HepG2 (cell line): ENCODE data around the gene CASP5. TPM values are rescaled to one million over a fixed set of nuclear protein-coding genes. Genes with fewer than 3 reads are reported as not detected.

Experiments used
- CBFB ChIP-seq: sonication (generic); formaldehyde crosslinking; IDR thresholded peaks from 2 replicates; pipeline ENCODE4 v1.4.0; 2020; ENCODE audit warnings: missing genetic modification reagents
- CBX5 ChIP-seq: sonication (generic); formaldehyde crosslinking; IDR thresholded peaks from 2 replicates; pipeline ENCODE4 v1.4.0; 2020; ENCODE audit warnings: missing genetic modification reagents, borderline replicate concordance
- ELF1 ChIP-seq: sonication (generic); formaldehyde crosslinking; IDR thresholded peaks from 2 replicates; pipeline ENCODE4 v1.4.0; 2020; ENCODE audit warnings: missing genetic modification reagents
- ELF4 ChIP-seq: sonication (generic); formaldehyde crosslinking; IDR thresholded peaks from 2 replicates; pipeline ENCODE4 v1.5.0; 2020; ENCODE audit warnings: missing genetic modification reagents, mild to moderate bottlenecking, moderate library complexity, borderline replicate concordance
- ESRRA ChIP-seq: sonication (generic); formaldehyde crosslinking; IDR thresholded peaks from 2 replicates; pipeline ENCODE4 v1.5.1; 2020; ENCODE audit warnings: mild to moderate bottlenecking, low read depth, missing genetic modification reagents
- FOXP1 ChIP-seq, 2 experiments: fragments of 450-650 bp in 1 of 2; IDR thresholded peaks; 2 replicates each; pipeline ENCODE4 v1.6.1; 2017 to 2018; ENCODE audit warnings: antibody characterized with exemption in 1 of 2
- JARID2 ChIP-seq: sonication (generic); formaldehyde crosslinking; IDR thresholded peaks from 2 replicates; pipeline ENCODE4 v1.8.1; 2023; ENCODE audit warnings: missing genetic modification reagents, inconsistent platforms; ENCODE audit not compliant: insufficient replicate concordance
- JUNB ChIP-seq: sonication (generic); formaldehyde crosslinking; IDR thresholded peaks from 2 replicates; pipeline ENCODE4 v1.8.0; 2022; ENCODE audit warnings: missing genetic modification reagents, mild to moderate bottlenecking, borderline replicate concordance
- KLF12 ChIP-seq: sonication (generic); formaldehyde crosslinking; IDR thresholded peaks from 2 replicates; pipeline ENCODE4 v1.4.0; 2020; ENCODE audit warnings: missing genetic modification reagents, borderline replicate concordance
- NBN ChIP-seq: fragments of 450-650 bp; conservative IDR thresholded peaks from 2 replicates; pipeline ENCODE4 v1.6.1; 2017
- PAX8 ChIP-seq: sonication (generic); formaldehyde crosslinking; IDR thresholded peaks from 2 replicates; pipeline ENCODE4 v1.8.0; 2022; ENCODE audit warnings: mild to moderate bottlenecking, missing genetic modification reagents, borderline replicate concordance
- POLR2G ChIP-seq: fragments of 200-400 bp; formaldehyde crosslinking; IDR thresholded peaks from 2 replicates; pipeline ENCODE4 v1.6.1; 2018; ENCODE audit warnings: mild to moderate bottlenecking, low read depth, low read length, moderate library complexity
- RAD51 ChIP-seq: fragments of 450-650 bp; IDR thresholded peaks from 2 replicates; pipeline ENCODE4 v1.6.1; 2016; ENCODE audit warnings: borderline replicate concordance
- RBM22 ChIP-seq: fragments of 200-400 bp; formaldehyde crosslinking; optimal IDR thresholded peaks from 2 replicates; pipeline ENCODE3; 2017; ENCODE audit warnings: mild to moderate bottlenecking, low read length, moderate library complexity
- RBM39 ChIP-seq: fragments of 200-400 bp; formaldehyde crosslinking; IDR thresholded peaks from one replicate; pipeline ENCODE4 v1.6.1; 2018; ENCODE audit warnings: antibody characterized with exemption, mild to moderate bottlenecking, low read depth, low read length; ENCODE audit not compliant: poor library complexity, severe bottlenecking
- TCF7L2 ChIP-seq: IDR thresholded peaks from 2 replicates; pipeline ENCODE4 v1.6.1; 2011; ENCODE audit warnings: mild to moderate bottlenecking, low read depth, low read length, moderate library complexity
- THAP11 ChIP-seq: IDR thresholded peaks from 2 replicates; pipeline ENCODE4 v1.6.1; 2016; ENCODE audit warnings: missing biosample characterization, missing genetic modification reagents
- ZNF549 ChIP-seq: sonication (generic); formaldehyde crosslinking; IDR thresholded peaks from 2 replicates; pipeline ENCODE4 v1.5.0; 2020; ENCODE audit warnings: missing genetic modification reagents
- ZNF574 ChIP-seq: sonication (generic); formaldehyde crosslinking; IDR thresholded peaks from 2 replicates; pipeline ENCODE4 v1.4.0; 2020; ENCODE audit warnings: missing genetic modification reagents
- ZNF710 ChIP-seq: sonication (generic); formaldehyde crosslinking; IDR thresholded peaks from 2 replicates; pipeline ENCODE4 v1.5.0; 2020; ENCODE audit warnings: mild to moderate bottlenecking, missing genetic modification reagents, borderline replicate concordance
- ZNF737 ChIP-seq: sonication (generic); formaldehyde crosslinking; IDR thresholded peaks from 2 replicates; pipeline ENCODE4 v1.5.0; 2020; ENCODE audit warnings: missing genetic modification reagents, mild to moderate bottlenecking, borderline replicate concordance
- ZNF782 ChIP-seq: sonication (generic); formaldehyde crosslinking; IDR thresholded peaks from 2 replicates; pipeline ENCODE4 v1.4.0; 2020; ENCODE audit warnings: missing genetic modification reagents, mild to moderate bottlenecking, borderline replicate concordance
- ZSCAN25 ChIP-seq: sonication (generic); formaldehyde crosslinking; IDR thresholded peaks from 2 replicates; pipeline ENCODE4 v1.8.0; 2022; ENCODE audit warnings: mild to moderate bottlenecking, missing genetic modification reagents
- polyA plus RNA-seq, 8 experiments: library from polyadenylated mRNA; depleted of rRNA in 3 of 8; stranded (reverse) in 7 of 8; unstranded in 1 of 8; fragments of >200 nt; fragmentation: Illumina TruSeq in 4 of 8; extraction: Trizol in 4 of 8; gene quantifications; 2 replicates each; pipeline versions ENCODE4 v1.2.1 to v1.2.3, GENCODE V29; 2011 to 2016; ENCODE audit warnings: low read depth in 4 of 8, missing spikeins in 1 of 8, mixed read lengths in 1 of 8; ENCODE audit not compliant: insufficient read depth in 1 of 8
- total RNA-seq, 5 experiments: library from RNA; depleted of rRNA; stranded (reverse); fragments of >200 nt; fragmentation: Illumina TruSeq; extraction: Trizol; gene quantifications; 2 replicates each; pipeline ENCODE4 v1.2.3, GENCODE V29; 2016; ENCODE audit warnings: low read depth in 1 of 5
- TF ChIP-seq, protein P1 (sequence below): sonication (generic); formaldehyde crosslinking; conservative IDR thresholded peaks from 2 replicates; pipeline ENCODE4 v1.8.0; 2022; ENCODE audit warnings: missing genetic modification reagents
- TF ChIP-seq, protein P2 (sequence below): sonication (generic); formaldehyde crosslinking; IDR thresholded peaks from 2 replicates; pipeline ENCODE4 v1.8.0; 2022; ENCODE audit warnings: missing genetic modification reagents, low read depth, mild to moderate bottlenecking, borderline replicate concordance

Gene CASP5
- total and polyA plus RNA-seq, 2 of the 13 experiments (the other 11 are each of a cell fraction or from before 2014, with no cell fraction given) = not detected

GRCh38 chr11:104968355-104968855 lies 54.6 kb downstream of the CASP5 start, which contains the start of gene CASP4 (continued):
- TF ChIP-seq, protein P1, sequence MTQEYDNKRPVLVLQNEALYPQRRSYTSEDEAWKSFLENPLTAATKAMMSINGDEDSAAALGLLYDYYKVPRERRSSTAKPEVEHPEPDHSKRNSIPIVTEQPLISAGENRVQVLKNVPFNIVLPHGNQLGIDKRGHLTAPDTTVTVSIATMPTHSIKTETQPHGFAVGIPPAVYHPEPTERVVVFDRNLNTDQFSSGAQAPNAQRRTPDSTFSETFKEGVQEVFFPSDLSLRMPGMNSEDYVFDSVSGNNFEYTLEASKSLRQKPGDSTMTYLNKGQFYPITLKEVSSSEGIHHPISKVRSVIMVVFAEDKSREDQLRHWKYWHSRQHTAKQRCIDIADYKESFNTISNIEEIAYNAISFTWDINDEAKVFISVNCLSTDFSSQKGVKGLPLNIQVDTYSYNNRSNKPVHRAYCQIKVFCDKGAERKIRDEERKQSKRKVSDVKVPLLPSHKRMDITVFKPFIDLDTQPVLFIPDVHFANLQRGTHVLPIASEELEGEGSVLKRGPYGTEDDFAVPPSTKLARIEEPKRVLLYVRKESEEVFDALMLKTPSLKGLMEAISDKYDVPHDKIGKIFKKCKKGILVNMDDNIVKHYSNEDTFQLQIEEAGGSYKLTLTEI (CRISPR knock-in tag) = no peak
- TF ChIP-seq, protein P2, sequence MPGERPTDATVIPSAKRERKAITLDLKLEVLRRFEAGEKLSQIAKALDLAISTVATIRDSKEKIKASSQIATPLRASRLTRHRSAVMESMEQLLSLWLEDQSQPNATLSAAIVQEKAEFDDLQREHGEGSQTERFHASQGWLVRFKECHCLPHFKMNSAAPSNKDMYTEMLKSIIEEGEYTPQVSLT = no peak
- TF ChIP-seq JUNB (CRISPR knock-in tag) (no peak), JARID2 (CRISPR knock-in tag) (no peak), PAX8 (CRISPR knock-in tag) (no peak), ZNF782 (CRISPR knock-in tag) (no peak), CBFB (no peak), RBM39 (no peak), ZNF710 (CRISPR knock-in tag) (0 out of 2 replicates have a peak, but pooled peaks have one; percentile 22), ZNF549 (CRISPR knock-in tag) (no peak), ESRRA (CRISPR knock-in tag) (no peak), ELF1 (peak; percentile 70), ZNF574 (CRISPR knock-in tag) (no peak), THAP11 (CRISPR knock-in tag) (peak; percentile 43; the same call in 1 of the 2 replicates), ZSCAN25 (CRISPR knock-in tag) (no peak), NBN (no peak), RBM22 (no peak), POLR2G (peak; percentile 25; the same call in 1 of the 2 replicates), ZNF737 (CRISPR knock-in tag) (no peak), FOXP1 (IDR thresholded peaks at IDR 0.05) (no peak), FOXP1 (CRISPR knock-in tag; IDR thresholded peaks at IDR 0.05) (0 out of 2 replicates have a peak, but pooled peaks have one; percentile 4), ELF4 (peak; percentile 75; the same call in 1 of the 2 replicates), CBX5 (CRISPR knock-in tag) (no peak), TCF7L2 (no peak), KLF12 (CRISPR knock-in tag) (no peak), RAD51 (no peak)
